GM19043 (cell line): ENCODE measurements around the gene DHRS3.
"Not testable (repeated sequence)": the region's sequence is repeated elsewhere in the genome, so short reads cannot be mapped to it uniquely, and the experiment has no call there.

Experiments
- ATAC-seq: cut with Tn5 transposase; IDR thresholded peaks from one replicate; pipeline ENCODE4 v1.9.1; 2021; ENCODE audit warnings: low read depth; ENCODE audit not compliant: unreplicated experiment

The DHRS3 gene

DNA sequence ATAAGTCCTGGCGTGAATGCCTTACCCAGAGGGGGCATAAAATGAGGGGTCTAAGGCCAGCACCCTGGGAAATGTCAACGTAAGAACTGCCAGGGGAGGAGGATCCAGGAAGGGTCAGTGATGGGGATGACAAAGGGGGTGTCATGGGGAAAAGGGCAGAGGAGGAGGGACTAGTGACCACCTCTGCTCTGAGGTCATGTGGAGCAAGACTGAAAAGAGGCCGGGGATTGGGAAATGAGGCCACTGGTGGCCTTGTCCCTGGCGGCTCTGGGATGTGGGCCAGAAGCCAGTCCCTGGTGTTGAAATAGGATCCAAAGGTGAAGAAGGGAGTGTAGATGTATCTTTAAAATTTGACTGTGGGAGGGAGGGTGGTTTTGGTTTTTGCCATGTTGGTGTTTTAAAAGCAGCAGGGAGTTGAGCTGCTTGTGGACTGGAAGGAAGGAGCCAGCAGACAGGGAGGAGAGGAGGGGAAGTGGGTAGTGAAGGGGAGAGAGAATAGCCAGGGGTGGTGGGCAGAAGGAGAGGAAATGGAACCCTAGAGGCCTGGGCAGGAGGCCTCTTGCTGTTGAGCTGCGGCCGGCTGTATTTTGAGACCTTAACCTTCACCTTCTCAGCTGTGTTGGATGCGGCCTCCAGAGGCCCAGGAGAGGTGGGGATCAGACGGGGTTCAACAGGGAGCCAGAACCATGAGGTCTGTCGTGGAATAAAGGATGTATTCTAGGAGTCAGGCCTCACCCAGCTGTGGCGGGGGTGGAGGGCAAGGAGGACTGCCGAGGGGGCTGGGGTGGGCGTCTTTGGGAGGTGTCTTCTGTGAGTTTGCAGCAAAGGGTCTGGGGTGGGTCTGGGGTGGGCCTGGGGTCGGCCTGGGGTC lies 92.5 kb downstream of the DHRS3 start:
- ATAC-seq, result no peak

DNA sequence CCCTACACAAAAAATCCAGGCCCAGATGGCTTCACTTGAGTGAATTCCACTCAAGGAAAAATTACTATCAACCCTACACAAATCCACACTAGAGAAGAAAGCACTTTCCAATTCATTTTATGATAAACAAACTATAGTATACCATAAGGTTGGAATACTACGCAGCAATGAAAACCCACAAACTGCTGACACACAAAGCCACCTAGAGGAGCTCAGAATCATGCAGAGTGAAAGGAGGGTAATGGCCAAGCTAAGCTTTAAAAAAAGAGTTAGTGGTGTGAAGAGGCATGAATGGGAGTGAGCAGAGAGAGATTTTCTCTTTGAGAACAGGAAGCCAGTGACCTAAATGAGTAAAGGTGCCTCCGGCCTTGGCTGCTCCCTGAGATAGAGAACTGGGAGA lies 93.7 kb downstream of the DHRS3 start:
- no peak for ATAC-seq

DNA sequence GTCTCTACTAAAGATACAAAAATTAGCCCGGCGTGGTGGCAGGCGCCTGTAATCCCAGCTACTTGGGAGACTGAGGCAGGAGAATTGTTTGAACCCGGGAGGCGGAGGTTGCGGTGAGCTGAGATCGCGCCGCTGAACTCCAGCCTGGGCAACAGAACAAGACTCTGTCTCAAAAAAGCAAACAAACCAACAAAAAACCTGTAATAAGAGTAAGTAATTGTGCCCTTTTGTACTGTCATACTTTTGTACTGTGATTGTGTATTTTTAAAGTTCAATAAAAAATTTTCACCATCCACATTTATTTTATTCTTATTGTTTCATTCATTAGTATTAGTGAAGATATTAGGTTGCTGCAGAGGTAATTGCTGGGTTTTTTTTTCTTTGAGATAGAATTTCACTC lies 95.2 kb downstream of the DHRS3 start:
- ATAC-seq, result not testable (repeated sequence)

DNA sequence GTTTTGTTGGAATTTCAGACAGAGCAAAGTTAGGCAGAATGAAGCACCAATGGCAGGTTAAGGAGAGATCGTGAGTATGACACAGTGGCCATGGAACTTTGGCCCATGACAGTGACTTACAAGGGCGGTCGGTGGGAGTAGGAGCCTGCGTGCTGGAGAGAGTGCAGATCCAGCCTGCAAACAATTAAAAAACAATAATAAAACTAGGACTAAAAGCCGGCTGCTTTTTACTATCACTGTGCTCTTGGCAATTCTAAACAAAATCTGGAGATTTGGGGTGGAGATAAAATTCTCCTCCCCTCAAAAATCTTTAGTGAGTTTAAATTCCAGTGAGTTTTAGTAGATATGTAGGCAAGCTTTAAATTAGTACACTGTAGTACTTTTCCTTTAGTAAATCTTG lies 96.9 kb downstream of the DHRS3 start:
- ATAC-seq, result no peak

DNA sequence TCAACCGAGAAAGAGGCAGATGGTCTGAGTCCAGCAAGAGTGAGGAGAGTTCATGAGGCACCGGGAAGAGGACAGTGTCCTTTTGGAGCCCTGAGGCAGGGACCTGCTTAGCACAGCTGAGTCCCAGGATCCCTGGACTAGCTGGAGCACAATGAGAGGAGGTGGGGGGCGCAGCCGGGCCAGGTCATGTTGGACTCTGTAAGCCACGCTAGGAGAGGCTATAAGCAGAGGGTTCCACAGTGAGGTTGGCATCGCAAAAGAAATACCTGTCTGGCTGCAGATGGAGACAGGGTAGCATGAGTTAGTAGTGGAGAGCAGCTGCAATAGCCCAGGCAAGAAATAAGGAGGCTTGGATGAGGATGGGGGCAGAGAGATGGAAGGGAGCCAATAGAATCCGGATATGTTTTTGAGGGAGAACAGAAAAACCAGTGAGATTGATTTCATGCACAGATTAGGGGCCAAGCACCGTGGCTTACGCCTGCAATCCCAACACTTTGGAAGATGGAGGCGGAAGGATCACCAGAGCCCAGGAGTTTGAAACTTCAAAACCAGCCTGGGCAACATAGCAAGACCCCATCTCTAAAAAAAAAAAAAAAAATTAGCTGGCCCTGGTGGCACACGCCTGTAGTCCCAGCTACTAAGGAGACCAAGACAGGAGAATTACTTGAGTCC lies 98.2 kb downstream of the DHRS3 start:
- no peak for ATAC-seq

DNA sequence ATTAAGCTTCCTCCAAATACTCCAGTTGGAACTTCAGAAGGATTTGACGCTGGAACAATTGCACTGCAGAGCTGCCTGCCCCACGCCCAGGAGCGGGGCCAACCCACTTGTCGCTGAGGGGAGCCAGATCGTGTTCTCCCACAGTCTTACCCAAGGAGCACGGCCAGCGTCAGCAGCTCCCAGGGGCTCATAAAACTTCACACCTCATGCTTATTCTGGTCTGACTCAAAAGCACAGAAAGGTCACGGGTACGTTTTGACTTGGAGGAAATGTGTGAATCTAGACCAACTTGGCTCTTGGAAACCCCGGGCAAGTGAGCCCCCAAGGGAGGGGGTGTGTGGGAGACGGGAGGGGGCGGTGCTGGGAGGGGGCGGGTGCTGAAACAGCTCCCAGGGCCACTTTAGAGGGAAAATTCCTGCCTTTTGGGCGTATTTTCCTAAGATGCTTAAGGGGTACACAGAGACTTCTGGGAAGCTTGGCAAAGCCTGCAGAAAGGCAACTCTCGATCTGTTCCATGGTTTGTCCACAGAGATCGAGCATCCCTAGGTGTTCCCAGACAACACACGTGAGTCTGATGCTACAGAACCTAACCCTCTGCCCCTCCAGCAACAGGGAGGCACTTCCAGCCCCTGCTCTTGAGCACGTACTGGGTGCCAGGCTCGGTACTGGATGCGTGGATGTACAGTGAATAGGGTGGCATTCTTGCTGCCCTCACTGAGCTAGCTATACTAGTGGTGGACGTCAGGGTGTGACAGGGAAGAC lies 98.9 kb downstream of the DHRS3 start:
- no peak for ATAC-seq
